GM12892 (cell line): ENCODE results near the gene TRIP12.

Experiments used
- POLR2A ChIP-seq: IDR thresholded peaks from 2 replicates; pipeline ENCODE4 v1.6.1; 2011; ENCODE audit warnings: low read depth, low read length, control low read depth
- POLR2AphosphoS5 ChIP-seq: IDR thresholded peaks from 2 replicates; pipeline ENCODE4 v1.6.1; 2011; ENCODE audit warnings: low read depth, low read length, control low read depth
- TAF1 ChIP-seq: IDR thresholded peaks from 2 replicates; pipeline ENCODE4 v1.6.1; 2011; ENCODE audit warnings: low read depth, mild to moderate bottlenecking, control low read depth, low read length, borderline replicate concordance

DNA sequence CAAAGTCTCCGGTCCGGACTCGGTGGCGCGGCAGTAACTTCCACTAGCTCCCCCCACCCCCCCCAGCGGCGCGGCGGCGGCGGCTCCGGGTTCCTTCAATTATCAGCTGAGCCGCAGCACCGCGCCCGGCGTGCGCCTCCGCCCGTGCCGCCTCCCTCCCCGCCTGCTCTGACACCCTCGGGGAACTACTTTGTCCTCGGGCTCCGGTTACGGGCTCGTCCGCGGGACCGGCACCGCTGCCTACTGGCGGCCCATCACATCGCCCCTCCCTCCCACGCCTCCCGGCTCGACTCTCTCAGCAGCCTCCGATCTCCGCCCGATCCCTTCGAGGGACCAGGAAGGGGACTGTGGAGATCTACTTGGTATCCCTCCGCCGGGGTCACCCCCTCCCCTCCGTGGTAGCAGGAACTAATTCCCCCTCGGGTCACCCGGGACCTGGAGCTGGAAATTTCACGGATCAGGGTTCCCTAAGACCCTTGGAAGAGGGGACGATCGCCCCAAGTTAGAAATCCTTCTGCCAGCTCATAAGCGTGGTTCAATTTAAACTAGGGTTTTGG, at the start of gene TRIP12:
- TF ChIP-seq POLR2AphosphoS5, result 0 out of 2 replicates have a peak, but pooled peaks have one; percentile 10
- TF ChIP-seq POLR2A, result peak; percentile 44; the same call in 1 of the 2 replicates
- TF ChIP-seq TAF1, result peak; percentile 15; the same call in 1 of the 2 replicates
